ENCODE results near the gene GH1.

DNA sequence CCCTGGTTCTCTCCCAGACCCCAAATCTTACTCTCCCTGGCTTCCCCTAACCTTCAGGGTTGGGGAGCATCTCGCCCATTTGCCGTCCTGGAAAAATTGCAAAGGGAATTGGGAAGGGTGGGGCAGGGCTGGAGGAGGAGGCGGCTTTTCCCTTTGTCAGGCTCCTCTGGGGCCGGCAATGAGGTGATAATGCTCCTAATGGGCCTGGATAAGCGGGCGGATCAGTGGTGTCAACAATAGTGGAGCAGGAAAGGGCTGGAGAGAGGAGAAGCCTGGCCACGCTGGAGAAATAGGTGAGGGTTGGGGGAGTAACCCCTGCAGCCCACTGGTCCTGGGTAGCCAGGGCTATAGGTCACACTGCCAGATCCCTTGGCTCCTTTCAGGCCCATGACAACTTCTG is 41.8 kb upstream of the GH1 start:
- TF ChIP-seq CTCF (IDR thresholded peaks at IDR 0.05) (no peak), POLR2A (IDR thresholded peaks at IDR 0.05) (no peak)

Data from gastroesophageal sphincter (tissue), 3 donors.